GM21528 (cell line): ENCODE results near the gene ZBTB21.
"Not testable (repeated sequence)": the region's sequence is repeated elsewhere in the genome, so short reads cannot be mapped to it uniquely, and the experiment has no call there.

Experiments
- ATAC-seq: cut with Tn5 transposase; IDR thresholded peaks from one replicate; pipeline ENCODE4 v1.9.1; 2021; ENCODE audit warnings: mild to moderate bottlenecking, moderate library complexity; ENCODE audit not compliant: unreplicated experiment, low FRiP score

Gene ZBTB21

DNA sequence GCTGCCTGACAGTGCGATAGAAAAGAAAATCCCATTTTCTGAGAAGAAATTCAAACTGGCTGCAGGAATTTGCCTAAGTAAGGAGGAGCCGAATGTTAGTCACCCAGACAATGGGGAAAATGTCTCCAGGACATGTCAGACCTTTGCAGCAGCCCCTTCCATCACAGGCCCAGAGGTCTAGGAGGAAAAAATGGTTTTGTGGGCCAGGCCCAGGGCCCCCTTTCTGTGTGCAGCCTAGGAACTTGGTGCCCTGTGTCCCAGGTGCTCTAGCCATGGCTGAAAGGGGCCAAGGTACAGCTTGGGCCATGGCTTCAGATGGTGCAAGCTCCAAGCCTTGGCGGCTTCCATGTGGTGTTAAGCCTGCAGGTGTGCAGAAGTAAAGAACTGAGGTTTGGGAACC lies 14.6 kb downstream of the ZBTB21 start:
- ATAC-seq = no peak

DNA sequence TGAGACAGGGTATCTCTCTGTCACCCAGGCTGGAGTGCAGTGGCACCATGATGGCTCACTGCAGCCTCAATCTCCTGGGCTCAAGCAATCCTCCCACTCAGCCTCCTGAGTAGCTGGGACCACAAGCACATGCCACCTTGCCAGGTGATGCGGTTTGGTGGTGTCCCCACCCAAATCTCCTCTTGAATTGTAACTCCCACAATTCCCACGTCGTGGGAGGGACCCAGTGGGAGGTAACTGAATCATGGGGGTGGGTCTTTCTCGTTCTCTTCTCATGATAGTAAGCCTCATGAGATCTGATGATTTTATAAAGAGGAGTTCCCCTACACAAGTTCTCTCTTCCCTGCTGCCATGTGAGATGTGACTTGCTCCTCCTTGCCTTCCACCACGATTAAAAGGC lies 15.5 kb downstream of the ZBTB21 start:
- not testable (repeated sequence) for ATAC-seq

DNA sequence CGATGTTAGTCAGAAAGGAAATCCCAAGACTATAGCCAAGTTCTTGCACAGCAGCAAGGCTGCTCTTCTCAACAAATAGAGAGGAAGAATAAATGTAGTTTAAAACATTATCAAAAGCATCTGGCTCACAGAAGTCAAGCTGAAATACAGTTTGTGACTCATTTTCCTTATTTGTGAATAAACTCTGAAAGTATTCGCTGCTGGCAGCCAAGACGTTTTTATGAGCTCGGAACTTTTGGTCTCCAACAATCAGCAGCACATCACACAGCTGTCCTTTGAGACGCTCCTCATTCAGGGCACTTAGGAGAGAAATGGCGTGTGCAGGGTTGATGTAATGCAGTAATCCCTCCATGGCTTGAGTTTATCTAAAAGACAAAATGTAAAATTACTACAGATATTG lies 16.4 kb downstream of the ZBTB21 start:
- ATAC-seq = no peak

DNA sequence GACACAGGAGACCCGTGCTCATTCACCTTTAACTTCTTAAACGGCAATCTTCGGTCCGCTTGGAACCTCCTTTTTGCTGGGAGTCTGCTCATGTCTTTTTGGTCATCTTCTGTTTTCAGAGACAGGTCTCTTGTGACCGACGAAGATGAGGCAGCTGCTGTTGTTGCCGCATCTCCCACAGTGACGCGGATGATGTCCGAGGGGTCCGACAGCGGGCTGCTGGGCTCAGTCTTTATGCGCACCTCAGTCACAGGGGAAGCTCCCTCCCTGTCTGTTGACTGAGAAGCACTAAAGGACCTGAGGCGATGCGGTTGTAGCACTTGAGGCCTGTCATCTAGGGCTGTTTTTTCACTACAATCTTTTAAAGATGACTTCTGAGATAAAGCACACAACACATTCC lies 17.6 kb downstream of the ZBTB21 start:
- ATAC-seq = no peak

DNA sequence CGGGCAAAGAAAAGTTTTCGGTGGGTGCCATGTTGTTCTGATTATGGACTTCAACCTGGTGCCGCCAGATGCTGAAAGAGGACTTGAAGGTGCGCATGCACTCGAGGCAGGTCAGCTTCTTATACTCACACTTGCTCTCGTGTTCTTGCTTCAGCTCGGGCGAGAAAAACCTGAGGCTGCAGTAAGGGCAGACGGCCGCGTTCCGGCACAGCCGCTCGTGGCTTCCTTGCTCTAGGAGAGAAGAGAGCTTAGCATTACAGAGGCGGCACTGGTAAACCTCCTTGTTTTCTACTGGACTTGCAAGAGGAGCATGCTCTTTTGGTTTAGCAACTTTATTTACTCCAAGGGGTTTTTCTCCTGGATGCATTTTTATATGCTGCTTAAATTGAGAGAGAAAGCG lies 18.5 kb downstream of the ZBTB21 start:
- ATAC-seq = no peak

DNA sequence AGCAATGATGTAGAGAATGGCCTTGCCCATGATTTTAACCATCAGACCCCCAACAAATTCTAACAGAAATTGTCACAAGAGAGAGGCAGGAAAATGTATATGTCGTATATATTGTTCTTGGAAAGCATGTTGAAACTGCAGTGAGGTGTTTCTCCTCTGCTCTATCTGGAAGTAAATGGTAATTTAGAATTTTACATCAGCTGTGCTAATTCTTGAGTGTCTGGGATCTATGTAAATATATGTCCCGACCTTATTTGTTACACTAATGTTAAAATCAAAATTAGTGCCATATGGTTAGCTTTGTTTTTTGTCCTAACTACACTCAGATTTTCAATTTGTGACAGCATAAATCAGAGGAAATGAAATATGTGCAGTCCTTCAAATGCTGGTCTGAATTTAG lies 20.5 kb downstream of the ZBTB21 start:
- ATAC-seq = no peak

DNA sequence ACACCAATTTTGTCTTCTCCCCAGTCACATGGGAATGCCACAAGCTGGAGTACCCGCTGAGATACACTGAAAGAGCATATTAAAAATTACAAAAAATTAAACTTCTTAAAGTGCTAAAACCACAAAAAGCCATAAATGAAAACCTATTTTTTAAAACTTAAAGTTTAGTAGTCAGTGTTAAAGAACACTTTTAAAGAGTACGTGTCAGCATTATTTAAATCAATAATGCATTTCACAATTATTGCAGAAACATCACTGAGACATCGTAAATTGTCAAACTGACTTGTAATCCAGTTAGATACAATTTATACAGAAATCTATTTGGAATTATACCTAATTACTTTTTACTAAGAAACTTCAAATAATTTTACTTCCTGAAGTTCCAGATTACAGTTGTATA lies 22.9 kb downstream of the ZBTB21 start:
- ATAC-seq = no peak

DNA sequence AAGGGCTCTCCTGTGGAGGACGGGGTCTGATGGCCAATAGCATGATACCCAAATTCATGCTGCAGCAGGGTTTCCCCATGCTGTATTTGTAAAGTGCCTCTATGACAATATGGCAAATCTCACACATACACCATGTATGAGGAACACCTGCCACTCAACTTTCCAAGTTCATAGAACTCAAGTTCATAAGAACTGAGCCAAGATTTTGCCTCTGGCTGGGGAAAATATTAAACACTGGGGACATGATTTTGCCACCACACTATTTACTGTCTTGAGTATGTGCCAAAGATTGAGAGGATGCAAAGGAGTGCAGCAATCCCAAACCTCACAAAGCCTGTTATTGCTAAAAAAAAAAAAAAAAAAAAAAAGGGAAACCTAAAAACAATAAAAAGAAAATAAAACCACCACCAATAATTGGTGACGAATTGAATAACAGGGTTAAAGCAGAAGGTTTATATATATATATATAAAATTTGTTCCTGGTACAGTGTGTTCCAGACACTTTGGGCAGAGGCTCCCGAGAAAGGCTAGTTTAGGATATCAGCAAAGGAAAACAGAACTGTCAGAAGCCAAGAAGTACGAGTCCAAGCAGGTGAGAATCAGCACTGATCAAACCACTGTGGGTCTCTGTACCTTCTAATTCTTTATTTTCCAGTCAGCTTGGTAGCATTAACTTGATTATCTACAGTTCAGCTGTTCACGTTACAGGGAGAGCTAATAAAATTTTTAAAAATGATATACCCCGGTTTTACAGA lies 24.3 kb downstream of the ZBTB21 start:
- ATAC-seq = no peak

DNA sequence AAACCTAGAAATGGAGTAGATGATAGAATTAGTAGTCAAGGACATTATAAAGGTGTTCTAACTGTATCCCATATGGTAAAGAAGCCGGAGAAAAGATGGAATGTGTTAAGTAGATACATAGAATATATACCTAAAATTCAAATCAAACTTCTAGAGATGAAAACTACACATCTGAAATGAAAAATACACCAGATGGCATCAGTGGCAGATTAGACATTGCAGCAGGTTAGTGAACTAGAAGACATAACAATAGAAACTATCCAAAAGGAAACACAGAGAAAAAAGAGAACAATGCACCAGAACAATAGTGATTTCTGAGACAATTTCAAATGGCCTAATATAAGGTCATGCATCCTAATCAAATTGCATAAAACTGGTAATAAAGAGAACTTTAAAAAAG lies 26.9 kb downstream of the ZBTB21 start:
- no peak for ATAC-seq

DNA sequence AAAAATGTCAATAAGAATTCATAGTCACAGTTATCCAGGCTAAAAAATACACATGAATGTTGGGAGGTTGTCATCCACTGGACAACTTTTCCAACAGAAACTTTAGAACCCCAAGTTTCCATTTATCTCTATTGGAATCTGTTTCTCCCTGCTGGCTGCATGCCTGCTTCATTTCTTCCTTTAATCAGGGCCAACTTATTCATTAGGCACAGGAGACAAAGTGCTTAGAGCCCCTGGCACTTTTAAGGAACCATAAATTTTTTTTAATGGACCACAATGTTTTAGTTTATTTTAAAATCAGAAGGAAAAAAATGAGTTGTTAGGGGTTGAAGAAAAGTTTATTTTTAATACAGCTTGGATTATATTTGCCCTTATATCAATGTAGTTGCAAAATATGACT lies 29.6 kb downstream of the ZBTB21 start:
- no peak for ATAC-seq

DNA sequence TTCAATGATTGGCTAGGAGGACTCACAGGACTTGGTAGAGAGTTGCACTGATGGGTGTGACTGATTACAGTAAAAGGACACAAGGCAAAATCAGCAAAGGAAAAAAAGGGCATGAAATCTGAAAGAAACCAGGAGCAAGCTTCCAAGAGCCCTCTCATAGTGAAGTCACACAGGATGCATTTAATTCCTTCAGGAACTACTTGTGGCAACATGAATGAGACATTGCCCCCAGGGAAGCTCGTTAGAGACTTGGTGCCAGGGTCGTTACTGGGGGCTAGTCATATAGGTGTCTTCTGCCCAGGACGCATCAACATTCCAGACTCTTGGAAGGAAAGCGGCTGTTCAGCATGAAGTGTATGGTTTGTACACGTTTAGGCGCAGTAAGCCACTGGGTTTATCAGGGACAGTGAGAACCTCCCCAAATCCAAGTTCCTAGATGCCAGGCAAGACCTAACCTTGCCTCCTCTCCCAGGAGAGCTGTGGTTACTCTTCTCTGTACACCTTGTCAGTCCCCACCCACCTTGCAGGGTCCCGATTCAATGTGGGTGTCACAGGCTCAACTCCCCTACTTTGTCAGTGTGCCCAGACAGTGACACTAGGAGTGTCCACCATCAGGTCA lies 30.3 kb downstream of the ZBTB21 start:
- no peak for ATAC-seq

DNA sequence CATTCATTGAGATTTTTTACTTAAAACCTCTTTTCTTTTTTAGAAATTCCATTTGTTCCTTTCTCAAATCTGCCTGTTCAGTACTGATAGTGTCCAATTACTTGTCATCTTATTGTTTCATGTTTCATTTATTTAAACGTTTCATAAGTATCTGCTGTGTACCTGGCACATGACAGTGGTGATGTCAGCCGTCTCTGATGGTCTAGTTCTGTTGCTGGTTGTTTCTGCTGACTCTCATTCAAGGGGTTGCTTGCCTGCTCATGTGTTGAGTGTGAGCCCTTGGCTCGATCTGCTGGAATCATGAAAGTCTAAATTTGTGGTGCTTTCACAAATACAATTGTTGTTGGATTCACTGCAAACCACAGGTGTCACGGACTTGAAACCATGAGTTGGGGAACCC lies 30.8 kb downstream of the ZBTB21 start:
- no peak for ATAC-seq

DNA sequence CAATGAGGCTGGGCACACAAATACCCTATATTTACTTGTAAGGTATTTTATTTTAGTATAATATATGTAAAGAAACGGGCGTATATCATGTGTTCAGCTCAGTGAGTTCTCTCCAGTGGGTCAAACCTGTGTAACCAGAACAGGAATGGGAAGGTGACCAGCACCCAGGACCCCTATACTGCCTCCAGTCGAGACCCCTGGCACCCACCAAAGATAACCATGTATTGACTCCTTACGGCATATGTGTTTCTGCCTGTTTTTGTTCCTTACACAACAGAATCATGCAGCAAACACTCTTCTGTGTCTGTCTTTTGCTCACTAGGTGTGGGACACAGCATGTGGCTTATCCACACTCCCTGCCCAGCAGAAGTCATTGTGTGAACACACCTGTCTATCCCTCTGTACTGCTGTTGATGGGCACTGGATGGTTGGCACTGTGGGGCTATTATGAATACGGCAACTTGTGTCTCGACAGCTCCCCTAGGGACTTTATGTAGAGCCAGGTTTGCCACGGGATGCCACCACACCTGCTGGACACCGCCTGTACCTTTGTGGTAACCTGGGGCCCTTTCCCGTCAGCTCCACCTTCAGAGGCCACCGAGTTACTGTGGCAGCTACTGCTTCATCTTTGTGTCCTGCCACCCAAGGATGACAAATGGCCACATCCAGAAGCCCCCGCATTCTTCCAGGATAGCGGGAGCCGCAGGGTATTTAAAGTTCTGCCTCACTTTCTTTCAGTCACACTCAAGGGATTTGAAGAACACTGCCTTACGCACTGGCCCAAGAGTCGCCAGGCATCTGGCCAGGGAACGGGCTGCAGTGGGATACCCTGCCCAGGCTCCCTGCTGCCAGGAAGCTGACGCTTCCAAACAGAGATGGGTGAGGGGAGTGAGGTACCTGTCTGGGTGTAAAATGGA lies 32.9 kb downstream of the ZBTB21 start:
- no peak for ATAC-seq

DNA sequence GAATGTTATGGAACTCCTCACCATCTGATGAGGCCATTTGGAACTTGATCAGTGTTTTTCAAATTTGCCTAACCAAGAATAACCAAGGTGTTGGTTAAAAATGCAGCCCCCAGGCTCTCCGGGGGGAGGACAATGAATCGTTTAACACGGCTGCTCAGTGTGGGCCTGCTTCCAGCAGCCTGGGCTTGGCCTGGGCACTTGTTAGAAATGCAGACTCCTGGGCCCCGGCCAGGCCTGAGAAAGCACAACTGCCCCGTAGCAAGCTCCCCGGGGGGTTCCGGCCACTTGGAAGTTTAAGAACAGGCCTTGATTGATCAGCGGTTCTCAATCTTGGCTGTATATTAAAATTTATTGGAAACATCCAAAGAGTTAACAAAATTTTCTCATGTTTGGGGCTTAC lies 33.5 kb downstream of the ZBTB21 start:
- ATAC-seq = no peak

DNA sequence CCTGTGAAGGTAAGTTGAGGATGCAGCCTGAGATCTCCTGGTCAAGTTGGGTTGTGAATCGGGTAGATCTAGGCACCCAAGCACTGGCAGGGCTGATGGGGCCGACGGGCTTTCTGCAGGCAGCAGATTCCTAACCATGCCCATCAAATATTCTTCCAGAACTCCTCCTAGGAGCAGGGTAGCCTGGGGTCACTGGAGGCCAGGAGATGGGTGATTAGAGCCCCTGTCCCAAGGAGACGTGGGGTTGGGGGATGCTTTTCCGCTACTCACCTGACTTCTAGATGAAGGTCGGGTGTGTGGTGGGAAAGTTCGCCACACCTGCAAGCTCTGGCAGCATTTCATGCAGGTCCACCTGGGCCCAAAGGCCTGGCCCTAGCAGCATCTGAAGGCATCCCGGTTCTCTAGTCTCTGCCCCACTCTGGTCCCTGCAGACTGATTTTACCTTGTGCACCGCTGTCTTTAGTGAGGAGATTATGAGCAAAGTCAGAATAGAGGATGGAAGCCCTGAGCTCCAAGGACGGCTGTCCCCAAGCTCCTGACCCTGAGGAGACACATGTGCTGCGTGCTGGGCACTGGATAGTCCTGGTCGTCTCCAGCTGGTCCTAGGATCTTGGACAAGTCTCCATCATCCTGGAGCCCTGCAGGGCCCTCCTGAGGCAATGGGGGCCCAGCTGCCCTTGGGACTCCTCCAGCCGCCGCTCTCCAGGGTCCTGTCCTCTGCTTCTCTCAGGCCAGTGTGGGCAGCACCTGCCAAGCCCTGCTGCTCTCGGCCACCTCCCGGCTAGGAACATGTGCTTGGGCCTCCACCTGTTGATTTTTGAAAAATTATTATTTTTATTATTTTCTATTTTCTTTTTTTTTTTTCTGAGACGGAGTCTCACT lies 34.5 kb downstream of the ZBTB21 start:
- ATAC-seq = no peak

DNA sequence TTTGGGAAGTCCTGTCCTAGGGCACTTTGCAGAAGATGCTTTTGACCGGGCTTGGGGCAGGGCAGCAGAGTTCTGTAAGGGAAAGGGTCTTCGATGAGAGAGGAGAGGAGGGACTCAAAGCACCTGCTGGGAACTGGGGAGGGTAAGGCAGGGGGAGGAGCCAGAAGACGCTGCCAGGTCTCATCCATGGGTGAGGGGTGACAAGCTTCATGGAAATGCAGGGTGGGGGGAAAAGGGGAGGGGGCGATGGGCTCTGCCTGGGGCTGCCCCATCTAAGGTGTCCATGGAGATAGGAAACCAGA lies 35.5 kb downstream of the ZBTB21 start:
- ATAC-seq = no peak

DNA sequence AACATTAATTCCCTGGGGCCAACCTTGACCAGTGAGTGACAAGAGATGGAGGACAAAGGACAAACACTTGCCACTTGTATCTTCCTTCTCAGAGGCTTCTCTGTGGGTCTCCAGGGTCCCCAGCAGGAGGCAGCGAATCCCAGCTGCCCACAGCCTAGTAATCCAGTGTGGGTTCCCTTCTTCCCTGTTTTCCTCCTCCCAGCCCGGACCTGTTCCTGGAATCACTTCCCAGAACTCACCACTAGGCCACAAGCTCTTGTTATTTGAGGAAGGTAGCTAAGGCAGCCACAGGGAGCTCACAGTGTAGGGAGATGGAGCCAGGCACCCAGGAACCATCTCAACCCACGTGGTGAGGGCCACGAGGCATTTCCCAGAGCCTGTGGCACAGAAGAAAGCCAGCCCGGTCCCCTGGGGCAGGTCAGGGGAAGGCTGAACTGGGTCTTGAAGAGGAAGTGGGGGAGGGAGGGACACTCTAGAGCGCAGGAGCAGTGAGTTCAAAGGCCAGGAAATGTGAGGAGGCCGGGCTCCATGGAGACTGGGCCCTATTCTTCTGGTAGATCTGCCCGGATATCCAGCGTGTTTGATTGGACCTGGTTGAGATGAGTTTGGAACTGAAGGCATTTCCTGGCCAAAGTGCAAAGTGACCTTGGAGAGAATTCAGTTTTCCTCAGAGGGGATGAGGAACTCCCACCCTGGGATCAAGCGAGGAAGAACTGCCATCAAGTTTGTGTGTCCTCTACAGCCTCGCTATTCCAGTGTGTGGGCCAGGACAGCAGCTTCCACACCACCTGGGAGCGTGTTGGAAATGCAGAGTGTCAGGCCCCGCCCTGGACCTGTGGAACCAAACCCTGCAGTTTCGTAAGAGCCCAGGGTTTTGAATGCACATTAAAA lies 36.1 kb downstream of the ZBTB21 start:
- no peak for ATAC-seq

DNA sequence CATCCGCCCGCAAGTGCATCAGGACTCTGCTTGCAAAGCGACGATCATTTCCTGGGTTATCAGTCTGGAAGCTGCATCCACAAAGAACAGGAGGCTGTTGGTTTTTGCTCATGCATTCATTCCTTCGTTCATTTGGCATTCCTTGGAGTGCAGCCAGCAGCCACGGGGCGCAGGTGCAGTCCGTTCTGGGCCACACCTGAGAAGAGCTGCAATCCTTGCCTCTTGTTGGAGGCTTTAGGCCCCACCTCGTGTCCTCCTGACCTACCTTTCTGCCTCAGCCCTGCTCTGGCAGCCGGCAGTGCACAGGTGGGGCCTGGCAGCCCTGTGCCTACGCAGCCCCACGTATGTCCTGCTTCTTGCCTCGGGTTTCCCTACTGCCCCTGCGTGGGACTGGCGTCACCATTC lies 36.7 kb downstream of the ZBTB21 start:
- no peak for ATAC-seq

DNA sequence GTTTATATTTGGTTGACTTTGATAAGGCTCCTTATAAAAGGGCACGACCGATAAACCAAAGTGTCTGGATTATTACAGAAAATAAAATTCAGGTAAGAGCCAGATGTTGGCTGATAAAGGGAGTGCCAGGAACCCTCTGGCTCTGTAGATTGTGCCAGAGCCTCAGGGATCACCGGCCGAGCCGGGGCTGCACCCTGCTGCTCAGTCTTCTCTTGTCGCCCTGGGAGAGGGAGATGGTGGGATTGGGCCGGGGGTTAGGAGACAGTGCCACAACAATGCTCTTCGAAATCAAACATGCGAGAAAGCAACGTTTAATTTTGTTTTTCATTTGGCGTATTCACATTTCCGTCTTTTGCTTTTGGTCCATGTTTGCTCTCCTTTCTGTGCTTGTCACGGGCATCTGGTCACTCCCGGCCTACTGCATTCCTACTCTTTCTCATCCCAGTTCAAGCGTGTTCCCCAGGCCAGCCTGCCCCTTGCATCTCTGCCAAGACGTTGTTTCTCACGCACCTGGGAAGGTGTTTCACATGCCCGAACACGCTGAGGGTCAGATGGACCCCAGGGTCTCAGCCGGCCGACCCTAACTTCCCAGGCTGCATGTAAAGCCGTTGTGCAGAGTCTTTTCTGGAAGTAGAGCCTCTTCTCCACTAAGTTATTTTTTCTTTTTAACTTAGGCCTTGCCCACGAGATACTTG lies 37.5 kb downstream of the ZBTB21 start:
- ATAC-seq = no peak
